OCI-LY3 (cell line): Measurements from ENCODE around the gene DOCK8.

Experiments used
- H2AFZ ChIP-seq: fragments of 200-600, 300-600 bp; shearing (Covaris generic); 2 replicates; pipeline ENCODE4 v1.6.0; 2014; ENCODE audit warnings: antibody characterized with exemption, low read depth, low read length
- H3K27ac ChIP-seq: fragments of 200-600, 300-600 bp; sonication (generic); 2 replicates; pipeline ENCODE4 v1.5.1; 2014; ENCODE audit warnings: mild to moderate bottlenecking, low read length, moderate library complexity, mixed read lengths
- H3K27me3 ChIP-seq: fragments of 200-600, 300-600 bp; sonication (generic); 2 replicates; pipeline ENCODE4 v1.6.1; 2014; ENCODE audit warnings: low read depth, low read length, mixed read lengths
- H3K36me3 ChIP-seq: fragments of 200-600, 300-600 bp; sonication (generic); replicated peaks from 2 replicates; pipeline ENCODE3; 2014; ENCODE audit warnings: low read depth, low read length, mixed read lengths
- H3K4me1 ChIP-seq: fragments of 300-600, 200-600 bp; sonication (generic); 2 replicates; pipeline ENCODE4 v1.6.1; 2014; ENCODE audit warnings: low read length, mixed read lengths
- H3K4me2 ChIP-seq: fragments of 200-600, 300-600 bp; sonication (generic); 2 replicates; pipeline ENCODE4 v1.6.1; 2014; ENCODE audit warnings: low read length, mixed read lengths
- H3K4me3 ChIP-seq: fragments of 300-600, 200-600 bp; sonication (generic); 2 replicates; pipeline ENCODE4 v1.5.1; 2014; ENCODE audit warnings: antibody characterized with exemption, mild to moderate bottlenecking, low read length, moderate library complexity
- H3K79me2 ChIP-seq: fragments of 300-600, 200-600 bp; shearing (Covaris generic); 2 replicates; pipeline ENCODE4 v1.6.1; 2014; ENCODE audit warnings: mild to moderate bottlenecking, low read length, mixed read lengths
- H3K9ac ChIP-seq: fragments of 300-600, 200-600 bp; shearing (Covaris generic); 2 replicates; pipeline ENCODE4 v1.6.0; 2014; ENCODE audit warnings: mild to moderate bottlenecking, low read length, moderate library complexity
- H3K9me3 ChIP-seq: fragments of 200-600, 300-600 bp; shearing (Covaris generic); 2 replicates; pipeline ENCODE4 v1.6.1; 2014; ENCODE audit warnings: low read length, mixed read lengths; ENCODE audit not compliant: insufficient read depth
- H4K20me1 ChIP-seq: fragments of 200-600, 300-600 bp; sonication (generic); 2 replicates; pipeline ENCODE4 v1.6.1; 2016; ENCODE audit warnings: low read length, mixed read lengths; ENCODE audit not compliant: insufficient read depth
- CTCF ChIP-seq: fragments of 200-600, 300-600 bp; sonication (generic); IDR thresholded peaks from 2 replicates; pipeline ENCODE4 v1.5.1; 2014; ENCODE audit warnings: antibody characterized with exemption, low read length, low read depth
- EZH2phosphoT487 ChIP-seq: fragments of 200-600 bp; shearing (Covaris generic); IDR thresholded peaks from 2 replicates; pipeline ENCODE4 v1.6.1; 2018; ENCODE audit warnings: antibody characterized with exemption, mixed run types, low read depth

The DOCK8 gene

DNA sequence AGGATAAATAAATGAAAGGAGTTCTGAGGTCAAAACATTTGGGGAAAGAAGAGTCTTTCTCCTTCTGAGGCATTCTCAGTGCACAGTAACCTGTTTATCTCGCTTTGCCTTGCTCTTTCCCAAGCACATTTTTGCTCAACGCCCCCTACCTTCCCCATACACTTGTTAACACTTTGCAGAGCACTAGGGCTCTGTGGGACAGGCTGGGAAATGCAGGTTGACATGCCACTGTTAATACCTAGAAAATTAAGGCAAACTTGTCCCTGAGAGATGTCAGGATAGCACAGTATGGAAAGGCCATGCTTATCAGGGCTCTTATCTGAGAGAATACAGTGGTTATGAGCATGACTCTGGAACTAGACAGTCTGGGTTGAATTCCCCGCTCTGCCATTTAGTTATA is 152.0 kb downstream of the DOCK8 start:
- peaks cover 17% of the 10 kb centered on the region for H3K36me3 ChIP-seq

DNA sequence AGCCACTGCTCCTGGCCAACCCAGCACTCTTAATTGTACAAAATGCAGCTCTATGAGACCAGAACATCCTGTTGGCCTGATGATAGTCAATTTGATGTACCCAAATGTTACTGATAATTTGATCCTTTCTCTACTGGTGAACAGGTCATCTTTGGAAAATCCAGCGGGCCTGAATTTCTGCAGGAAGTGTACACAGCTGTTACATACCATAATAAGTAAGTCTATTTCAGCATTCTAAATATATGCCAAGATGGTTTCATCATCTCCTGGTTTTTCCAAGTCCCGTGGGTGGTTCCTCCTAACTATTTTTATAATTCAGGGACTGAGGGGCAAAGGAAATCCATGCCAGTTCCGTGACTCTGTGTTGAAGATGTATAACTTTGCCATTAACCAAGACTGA is 155.4 kb downstream of the DOCK8 start:
- TF ChIP-seq CTCF (no peak), EZH2phosphoT487 (no peak)
- Histone ChIP-seq H3K9me3 (no peaks in the 10 kb centered on the region), H3K4me1 (no peaks in the 10 kb centered on the region; the same call in 1 of the 2 replicates), H3K27me3 (no peaks in the 10 kb centered on the region), H3K79me2 (no peaks in the 10 kb centered on the region), H3K4me2 (no peak overlapping the region), H3K27ac (no peak overlapping the region), H2AFZ (no peak overlapping the region), H4K20me1 (no peaks in the 10 kb centered on the region), H3K9ac (no peak overlapping the region), H3K36me3 (peaks cover 32% of the 10 kb centered on the region), H3K4me3 (no peak overlapping the region)

More for the DNA sequence above, 152.0 kb downstream of the DOCK8 start:
- H3K9ac ChIP-seq: no peak overlapping the region
- no peaks in the 10 kb centered on the region for H3K9me3 ChIP-seq
- H3K4me1 ChIP-seq: no peaks in the 10 kb centered on the region; the same call in 1 of the 2 replicates
- no peak overlapping the region for H2AFZ ChIP-seq
- H3K27me3 ChIP-seq: no peaks in the 10 kb centered on the region
- H4K20me1 ChIP-seq: no peaks in the 10 kb centered on the region
- H3K79me2 ChIP-seq: no peaks in the 10 kb centered on the region
- H3K27ac ChIP-seq: no peak overlapping the region
- no peak overlapping the region for H3K4me3 ChIP-seq
- no peak for TF ChIP-seq EZH2phosphoT487
- no peak for TF ChIP-seq CTCF
- H3K4me2 ChIP-seq: no peak overlapping the region

GRCh38 chr9:371349-371748 is 156.7 kb downstream of the DOCK8 start:
- Histone ChIP-seq H3K27ac (no peak overlapping the region), H3K27me3 (no peaks in the 10 kb centered on the region), H3K9ac (no peak overlapping the region), H3K9me3 (no peaks in the 10 kb centered on the region), H4K20me1 (no peaks in the 10 kb centered on the region), H3K4me3 (no peak overlapping the region), H3K4me1 (no peaks in the 10 kb centered on the region; the same call in 1 of the 2 replicates), H3K36me3 (peaks cover 32% of the 10 kb centered on the region), H3K4me2 (no peak overlapping the region), H2AFZ (no peak overlapping the region), H3K79me2 (no peaks in the 10 kb centered on the region)
- TF ChIP-seq CTCF: no peak
- TF ChIP-seq EZH2phosphoT487: no peak

GRCh38 chr9:372128-372527 is 157.5 kb downstream of the DOCK8 start:
- Histone ChIP-seq H3K36me3 (peaks cover 40% of the 10 kb centered on the region), H3K4me2 (no peak overlapping the region), H4K20me1 (no peaks in the 10 kb centered on the region), H3K27ac (no peak overlapping the region), H3K4me1 (no peaks in the 10 kb centered on the region; the same call in 1 of the 2 replicates), H3K4me3 (no peak overlapping the region), H3K9me3 (no peaks in the 10 kb centered on the region), H3K79me2 (no peaks in the 10 kb centered on the region), H3K27me3 (no peaks in the 10 kb centered on the region), H2AFZ (no peak overlapping the region), H3K9ac (no peak overlapping the region)
- TF ChIP-seq EZH2phosphoT487 (no peak), CTCF (no peak)
